Osteoblast (primary cell): ENCODE measurements around the gene PKN2. TPM values are rescaled to one million over a fixed set of nuclear protein-coding genes. Genes with fewer than 3 reads are reported as not detected.
A peak's percentile ranks its signal among the peaks of the same experiment; 100 is the strongest.
"Not testable (repeated sequence)": the region's sequence is repeated elsewhere in the genome, so short reads cannot be mapped to it uniquely, and the experiment has no call there.

Experiments
- DNase-seq: peaks from one replicate; pipeline ENCODE4 v3.0.0; 2011; ENCODE audit warnings: low spot score, mixed read lengths; ENCODE audit not compliant: insufficient read length; ENCODE audit errors: missing footprints
- H2AFZ ChIP-seq: 2 replicates; pipeline ENCODE4 v1.6.0; 2011; ENCODE audit warnings: mild to moderate bottlenecking, low read length
- H3K27ac ChIP-seq: 2 replicates; pipeline ENCODE4 v1.5.1; 2011; ENCODE audit warnings: mild to moderate bottlenecking, low read depth, low read length, moderate library complexity
- H3K27me3 ChIP-seq: 2 replicates; pipeline ENCODE4 v1.6.0; 2012; ENCODE audit warnings: mild to moderate bottlenecking, control low read depth, inconsistent platforms, low read length, moderate library complexity; ENCODE audit not compliant: insufficient read depth
- H3K36me3 ChIP-seq: 2 replicates; pipeline ENCODE4 v1.5.1; 2011; ENCODE audit warnings: mild to moderate bottlenecking, low read length, control low read depth, moderate library complexity; ENCODE audit not compliant: insufficient read depth
- H3K4me1 ChIP-seq: 2 replicates; pipeline ENCODE4 v1.5.1; 2011; ENCODE audit warnings: mild to moderate bottlenecking, low read length, control low read depth, moderate library complexity; ENCODE audit not compliant: insufficient read depth
- H3K4me2 ChIP-seq: 2 replicates; pipeline ENCODE4 v1.6.0; 2011; ENCODE audit warnings: mild to moderate bottlenecking, low read length; ENCODE audit not compliant: insufficient read depth
- H3K4me3 ChIP-seq: fragments of 200-600 bp; sonication (generic); 3 replicates; pipeline ENCODE4 v1.5.1; 2012; ENCODE audit warnings: mild to moderate bottlenecking, low read length, inconsistent platforms; ENCODE audit not compliant: insufficient read depth
- H3K79me2 ChIP-seq: 2 replicates; pipeline ENCODE4 v1.6.0; 2012; ENCODE audit warnings: mild to moderate bottlenecking, low read length, control low read depth, inconsistent platforms; ENCODE audit not compliant: insufficient read depth
- H3K9me3 ChIP-seq: 2 replicates; pipeline ENCODE4 v1.5.1; 2011; ENCODE audit warnings: low read depth, low read length, control low read depth
- H4K20me1 ChIP-seq: 2 replicates; pipeline ENCODE4 v1.6.0; 2012; ENCODE audit warnings: mild to moderate bottlenecking, low read length, control low read depth; ENCODE audit not compliant: insufficient read depth
- total RNA-seq: library from RNA; depleted of rRNA; stranded (reverse); fragments of >200 nt; gene quantifications from 2 replicates; pipeline ENCODE4 v1.2.3, GENCODE V29; 2012
- TF ChIP-seq, protein P1 (sequence below): IDR thresholded peaks from 2 replicates; pipeline ENCODE4 v1.5.1; 2011; ENCODE audit warnings: mild to moderate bottlenecking, low read depth, low read length, moderate library complexity; ENCODE audit errors: extremely low read depth

The PKN2 gene
- total RNA-seq, 1 donor: 43.4 TPM

DNA sequence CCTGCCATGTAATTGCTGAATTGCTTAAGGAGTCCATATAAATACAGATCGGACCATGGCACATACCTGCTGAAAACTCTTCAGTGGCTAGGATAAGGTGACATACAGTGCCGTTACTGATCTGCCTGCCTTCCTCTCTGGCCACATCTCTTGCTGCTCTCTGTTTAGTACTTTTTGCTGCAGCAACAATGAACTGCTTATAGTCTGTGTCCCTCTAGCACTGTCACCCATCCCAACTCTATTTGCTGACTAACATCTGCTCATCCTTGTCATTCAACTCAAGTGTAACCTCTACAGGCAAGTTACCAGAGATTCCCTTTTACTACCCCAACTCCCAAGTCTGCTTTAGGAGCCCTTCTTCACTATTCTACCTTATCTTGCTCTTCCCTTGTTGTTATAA lies 141.6 kb downstream of the PKN2 start:
- no peaks in the 10 kb centered on the region for H3K4me1 ChIP-seq
- no peak overlapping the region for H2AFZ ChIP-seq
- H3K27ac ChIP-seq: no peak overlapping the region
- no peaks in the 10 kb centered on the region for H3K9me3 ChIP-seq
- H3K4me2 ChIP-seq: no peak overlapping the region
- H3K4me3 ChIP-seq: no peak overlapping the region
- no peak for DNase-seq
- TF ChIP-seq, protein P1, sequence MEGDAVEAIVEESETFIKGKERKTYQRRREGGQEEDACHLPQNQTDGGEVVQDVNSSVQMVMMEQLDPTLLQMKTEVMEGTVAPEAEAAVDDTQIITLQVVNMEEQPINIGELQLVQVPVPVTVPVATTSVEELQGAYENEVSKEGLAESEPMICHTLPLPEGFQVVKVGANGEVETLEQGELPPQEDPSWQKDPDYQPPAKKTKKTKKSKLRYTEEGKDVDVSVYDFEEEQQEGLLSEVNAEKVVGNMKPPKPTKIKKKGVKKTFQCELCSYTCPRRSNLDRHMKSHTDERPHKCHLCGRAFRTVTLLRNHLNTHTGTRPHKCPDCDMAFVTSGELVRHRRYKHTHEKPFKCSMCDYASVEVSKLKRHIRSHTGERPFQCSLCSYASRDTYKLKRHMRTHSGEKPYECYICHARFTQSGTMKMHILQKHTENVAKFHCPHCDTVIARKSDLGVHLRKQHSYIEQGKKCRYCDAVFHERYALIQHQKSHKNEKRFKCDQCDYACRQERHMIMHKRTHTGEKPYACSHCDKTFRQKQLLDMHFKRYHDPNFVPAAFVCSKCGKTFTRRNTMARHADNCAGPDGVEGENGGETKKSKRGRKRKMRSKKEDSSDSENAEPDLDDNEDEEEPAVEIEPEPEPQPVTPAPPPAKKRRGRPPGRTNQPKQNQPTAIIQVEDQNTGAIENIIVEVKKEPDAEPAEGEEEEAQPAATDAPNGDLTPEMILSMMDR: no peak
- H3K36me3 ChIP-seq: peaks cover 9% of the 10 kb centered on the region
- no peaks in the 10 kb centered on the region for H3K79me2 ChIP-seq
- H3K27me3 ChIP-seq: no peaks in the 10 kb centered on the region
- H4K20me1 ChIP-seq: no peaks in the 10 kb centered on the region

DNA sequence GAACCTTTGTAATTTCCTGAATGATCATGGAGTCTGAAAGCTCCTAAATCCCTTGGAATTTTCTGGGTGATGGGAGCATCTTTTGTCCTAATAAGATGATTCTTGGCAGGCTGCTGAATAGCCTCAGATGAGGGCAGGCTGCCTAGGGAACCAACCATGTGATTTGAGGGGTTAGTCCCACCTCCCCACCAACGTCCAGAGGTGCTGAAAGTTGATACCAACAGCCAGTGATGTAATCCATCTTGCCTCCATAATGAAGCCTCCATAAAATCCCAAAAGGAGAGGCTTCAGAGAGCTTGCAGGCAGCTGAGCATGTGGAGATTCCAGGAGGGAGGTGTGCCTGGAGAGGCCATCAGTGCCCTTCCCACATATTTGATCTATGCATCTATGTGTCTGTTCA lies 163.6 kb downstream of the PKN2 start:
- no peaks in the 10 kb centered on the region for H3K27me3 ChIP-seq
- no peak overlapping the region for H3K4me3 ChIP-seq
- no peak overlapping the region for H3K27ac ChIP-seq
- no peak for DNase-seq
- peaks cover 12% of the 10 kb centered on the region for H3K36me3 ChIP-seq
- TF ChIP-seq, protein P1: no peak
- H3K79me2 ChIP-seq: no peaks in the 10 kb centered on the region
- H4K20me1 ChIP-seq: no peaks in the 10 kb centered on the region
- no peaks in the 10 kb centered on the region for H3K9me3 ChIP-seq
- H3K4me1 ChIP-seq: no peaks in the 10 kb centered on the region
- H2AFZ ChIP-seq: no peak overlapping the region
- H3K4me2 ChIP-seq: no peak overlapping the region

DNA sequence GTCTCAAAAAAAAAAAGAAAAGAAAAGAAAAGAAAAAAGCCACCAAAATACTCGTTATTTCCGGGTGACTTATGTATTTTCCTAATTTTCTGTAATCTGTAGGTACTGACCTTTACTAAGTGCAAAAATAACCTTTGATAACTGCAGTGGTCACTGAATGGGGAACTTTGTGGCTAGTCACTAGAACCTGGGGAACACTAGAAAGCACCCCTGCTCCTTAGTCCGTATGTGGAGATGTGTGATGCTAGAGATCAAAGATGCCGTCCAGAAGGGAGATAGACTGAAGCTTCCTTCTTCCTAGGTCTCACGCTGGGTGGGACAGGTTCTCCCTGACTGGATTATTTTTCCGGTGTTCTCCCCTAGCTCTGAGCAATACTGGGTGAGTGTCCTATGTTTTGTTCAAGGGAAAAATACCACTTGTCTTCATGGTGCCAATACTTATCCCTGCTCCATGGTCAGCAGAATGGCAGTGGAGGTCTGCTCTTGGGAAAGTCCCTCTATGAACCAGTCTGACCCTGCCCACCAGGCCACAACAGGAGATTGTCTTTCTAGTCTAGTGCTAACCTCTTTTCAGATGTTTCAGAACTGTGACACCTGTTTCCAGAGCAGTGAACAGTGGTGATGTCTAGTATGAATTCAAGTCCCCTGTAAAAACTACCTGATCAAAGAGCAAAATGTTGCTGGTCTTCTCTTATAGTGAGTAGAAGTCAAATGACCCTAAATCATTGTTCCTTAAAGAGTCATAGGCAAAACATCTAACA lies 167.4 kb downstream of the PKN2 start:
- no peak for DNase-seq
- no peak overlapping the region for H3K4me2 ChIP-seq
- peaks cover 32% of the 10 kb centered on the region for H3K36me3 ChIP-seq
- no peaks in the 10 kb centered on the region for H3K79me2 ChIP-seq
- H3K4me1 ChIP-seq: no peaks in the 10 kb centered on the region
- TF ChIP-seq, protein P1: no peak
- no peaks in the 10 kb centered on the region for H3K27me3 ChIP-seq
- no peak overlapping the region for H3K4me3 ChIP-seq
- H3K9me3 ChIP-seq: no peaks in the 10 kb centered on the region
- H4K20me1 ChIP-seq: no peaks in the 10 kb centered on the region
- H2AFZ ChIP-seq: no peak overlapping the region
- no peak overlapping the region for H3K27ac ChIP-seq

DNA sequence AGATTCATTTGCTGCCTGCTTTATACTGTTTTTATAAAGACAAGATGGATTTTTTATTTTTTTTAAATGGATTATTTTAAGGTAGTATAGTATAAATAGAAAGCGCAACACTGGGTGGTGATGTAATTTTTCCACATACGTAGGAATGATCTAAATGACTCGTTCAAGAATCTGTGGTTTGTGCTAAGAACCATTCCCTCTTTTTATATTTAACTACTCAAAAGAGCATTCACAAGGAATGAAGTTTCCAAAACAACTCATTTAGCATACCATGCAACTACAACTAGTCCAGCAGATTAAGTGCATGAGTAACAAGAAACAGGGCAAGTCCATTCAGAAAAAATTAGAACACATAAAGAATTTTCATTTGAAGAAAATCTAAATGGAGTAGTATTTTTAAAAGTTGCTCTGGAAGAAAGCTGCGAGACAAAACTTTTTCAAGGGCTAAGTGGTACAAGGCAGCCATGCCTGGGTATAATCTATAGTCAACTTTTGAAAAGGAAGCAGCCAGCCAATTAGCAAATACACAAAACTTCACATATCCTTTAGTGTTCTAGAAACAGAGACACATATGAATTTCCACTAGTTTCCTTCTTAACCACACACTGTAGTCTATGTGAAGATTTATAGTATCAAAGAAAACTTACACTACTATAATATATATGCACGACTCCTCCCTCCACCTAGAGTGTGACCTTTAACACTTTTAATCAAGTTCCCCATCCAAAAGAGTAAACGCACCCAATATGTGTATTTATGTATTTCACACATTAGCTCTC lies 183.9 kb downstream of the PKN2 start:
- Histone ChIP-seq H3K79me2 (peaks cover 78% of the 10 kb centered on the region), H4K20me1 (peaks cover 3% of the 10 kb centered on the region), H2AFZ (no peak overlapping the region), H3K4me2 (peak overlapping the region; percentile 1), H3K27me3 (no peaks in the 10 kb centered on the region), H3K4me1 (peaks cover 7% of the 10 kb centered on the region), H3K36me3 (peaks cover 5% of the 10 kb centered on the region), H3K27ac (peak overlapping the region; percentile 63), H3K4me3 (no peak overlapping the region), H3K9me3 (no peaks in the 10 kb centered on the region)
- TF ChIP-seq, protein P1: no peak
- DNase-seq: peak; percentile 66

DNA sequence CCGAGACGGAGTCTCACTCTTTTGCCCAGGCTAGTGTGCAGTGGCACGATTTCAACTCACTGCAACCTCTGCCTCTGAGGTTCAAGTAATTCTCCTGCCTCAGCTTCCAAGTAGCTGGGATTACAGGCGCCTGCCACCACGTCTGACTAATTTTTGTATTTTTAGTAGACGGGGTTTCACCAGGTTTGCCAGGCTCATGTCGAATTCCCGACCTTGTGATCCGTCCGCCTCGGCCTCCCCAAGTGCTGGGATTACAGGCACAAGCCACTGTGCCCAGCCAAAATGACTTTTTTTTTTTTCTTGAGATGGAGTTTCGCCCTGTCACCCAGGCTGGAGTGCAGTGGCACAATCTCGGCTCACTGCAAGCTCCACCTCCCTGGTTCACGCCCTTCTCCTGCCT lies 185.6 kb downstream of the PKN2 start:
- not testable (repeated sequence) for H3K36me3 ChIP-seq, DNase-seq
- peaks cover 78% of the 10 kb centered on the region for H3K79me2 ChIP-seq

More for the DNA sequence above, 185.6 kb downstream of the PKN2 start:
- H3K4me2 ChIP-seq, H3K27me3 ChIP-seq, H4K20me1 ChIP-seq, H3K4me1 ChIP-seq, H2AFZ ChIP-seq, H3K9me3 ChIP-seq, H3K4me3 ChIP-seq, H3K27ac ChIP-seq: not testable (repeated sequence)
